GM23338 (cell line): ENCODE results near the gene HIVEP3. TPM values are rescaled to one million over a fixed set of nuclear protein-coding genes. Genes with fewer than 3 reads are reported as not detected.

Source experiments
- ATAC-seq: fragments of 200-7000 bp; cut with Tn5 transposase; 3 replicates; pipeline ENCODE4 v1.9.1; 2020
- DNase-seq: peaks from one replicate; pipeline ENCODE4 v3.0.0-alpha.2; 2015; ENCODE audit warnings: low spot score
- H2AFZ ChIP-seq: fragments of 200-600 bp; sonication (generic); 2 replicates; pipeline ENCODE4 v1.8.0; 2016; ENCODE audit warnings: antibody characterized with exemption, mild to moderate bottlenecking, moderate library complexity
- H3F3A ChIP-seq: fragments of 200-600 bp; sonication (generic); replicated peaks from 2 replicates; pipeline ENCODE4 v1.8.0; 2017; ENCODE audit warnings: antibody characterized with exemption, mixed run types, low read depth
- H3K27ac ChIP-seq: fragments of 200-600 bp; sonication (generic); 2 replicates; pipeline ENCODE4 v1.6.1; 2016; ENCODE audit warnings: low read depth
- H3K27me3 ChIP-seq: fragments of 200-600 bp; sonication (generic); 2 replicates; pipeline ENCODE4 v1.8.0; 2016; ENCODE audit warnings: mild to moderate bottlenecking, mixed run types, moderate library complexity; ENCODE audit not compliant: insufficient read depth
- H3K36me3 ChIP-seq: fragments of 200-600 bp; sonication (generic); 2 replicates; pipeline ENCODE4 v1.8.0; 2016; ENCODE audit warnings: mild to moderate bottlenecking; ENCODE audit not compliant: insufficient read depth
- H3K4me1 ChIP-seq: fragments of 200-600 bp; sonication (generic); 2 replicates; pipeline ENCODE4 v1.8.0; 2016; ENCODE audit warnings: mild to moderate bottlenecking, moderate library complexity; ENCODE audit not compliant: insufficient read depth
- H3K4me2 ChIP-seq: fragments of 200-600 bp; sonication (generic); 2 replicates; pipeline ENCODE4 v1.7.1; 2017; ENCODE audit warnings: mixed run types
- H3K4me3 ChIP-seq: fragments of 200-600 bp; sonication (generic); 2 replicates; pipeline ENCODE4 v1.6.1; 2016; ENCODE audit warnings: mixed run types
- H3K79me2 ChIP-seq: fragments of 200-600 bp; sonication (generic); replicated peaks from 2 replicates; pipeline ENCODE4 v1.8.0; 2017; ENCODE audit warnings: mild to moderate bottlenecking; ENCODE audit not compliant: insufficient read depth
- H3K9me2 ChIP-seq: fragments of 200-600 bp; sonication (generic); 2 replicates; pipeline ENCODE4 v1.8.0; 2017; ENCODE audit not compliant: insufficient read depth
- H4K20me1 ChIP-seq: fragments of 200-600 bp; sonication (generic); replicated peaks from 2 replicates; pipeline ENCODE4 v1.8.0; 2017; ENCODE audit warnings: mild to moderate bottlenecking; ENCODE audit not compliant: insufficient read depth
- H3K27ac Mint-ChIP-seq: 2 replicates; pipeline ENCODE4 v1.8.0; 2020; ENCODE audit warnings: inconsistent platforms, mild to moderate bottlenecking, moderate library complexity, mixed read lengths
- H3K27me3 Mint-ChIP-seq: 3 replicates; pipeline ENCODE4 v1.8.0; 2022; ENCODE audit warnings: low read depth, mild to moderate bottlenecking, moderate library complexity, mixed read lengths, inconsistent platforms; ENCODE audit not compliant: insufficient read depth, poor library complexity
- H3K36me3 Mint-ChIP-seq: 3 replicates; pipeline ENCODE4 v1.8.0; 2021; ENCODE audit warnings: low read depth, mild to moderate bottlenecking, inconsistent platforms, moderate library complexity, mixed read lengths
- H3K4me1 Mint-ChIP-seq: 3 replicates; pipeline ENCODE4 v1.8.0; 2020; ENCODE audit warnings: mild to moderate bottlenecking, inconsistent platforms, mixed read lengths
- H3K4me3 Mint-ChIP-seq: 3 replicates; pipeline ENCODE4 v1.8.0; 2021; ENCODE audit warnings: moderate library complexity, mild to moderate bottlenecking, inconsistent platforms, mixed read lengths
- H3K9me3 Mint-ChIP-seq: 3 replicates; pipeline ENCODE4 v1.8.0; 2020; ENCODE audit warnings: moderate library complexity, mild to moderate bottlenecking, inconsistent platforms, mixed read lengths
- CREB1 ChIP-seq: fragments of 250-450 bp; sonication (Bioruptor Pico); IDR thresholded peaks from 2 replicates; pipeline ENCODE4 v1.5.0; 2020; ENCODE audit warnings: low read depth, mild to moderate bottlenecking, moderate library complexity
- CTCF ChIP-seq, 2 experiments: fragments of 200-600 bp in 1 of 2; sonication (generic) in 1 of 2; conservative IDR thresholded peaks; 2 replicates each; pipeline versions ENCODE4 v1.5.1 to v1.6.1; 2016 to 2017; ENCODE audit warnings: antibody characterized with exemption in 2 of 2, low read depth in 2 of 2, mild to moderate bottlenecking in 2 of 2, moderate library complexity in 1 of 2
- ETS1 ChIP-seq: IDR thresholded peaks from 2 replicates; pipeline ENCODE4 v1.6.1; 2016; ENCODE audit warnings: antibody characterized with exemption
- JUNB ChIP-seq: IDR thresholded peaks from one replicate; pipeline ENCODE4 v1.6.1; 2016; ENCODE audit warnings: antibody characterized with exemption; ENCODE audit not compliant: unreplicated experiment
- NANOG ChIP-seq: IDR thresholded peaks from 2 replicates; pipeline ENCODE4 v1.6.1; 2016; ENCODE audit warnings: antibody characterized with exemption, borderline replicate concordance
- REST ChIP-seq: IDR thresholded peaks from one replicate; pipeline ENCODE4 v1.6.1; 2018; ENCODE audit warnings: antibody characterized with exemption; ENCODE audit not compliant: unreplicated experiment
- STAT1 ChIP-seq: IDR thresholded peaks from one replicate; pipeline ENCODE4 v1.6.1; 2016; ENCODE audit warnings: antibody characterized with exemption; ENCODE audit not compliant: unreplicated experiment
- ZNF114 ChIP-seq: fragments of 250-450 bp; sonication (Bioruptor Pico); IDR thresholded peaks from 2 replicates; pipeline ENCODE4 v1.5.0; 2020; ENCODE audit warnings: mild to moderate bottlenecking, moderate library complexity
- ZNF331 ChIP-seq: fragments of 250-450 bp; sonication (Bioruptor Pico); IDR thresholded peaks from 2 replicates; pipeline ENCODE4 v1.5.0; 2020; ENCODE audit warnings: low read depth, mild to moderate bottlenecking, moderate library complexity
- ZNF462 ChIP-seq: fragments of 250-450 bp; sonication (Bioruptor Pico); IDR thresholded peaks from 2 replicates; pipeline ENCODE4 v1.5.0; 2020; ENCODE audit warnings: mild to moderate bottlenecking, moderate library complexity
- polyA plus RNA-seq: library from polyadenylated mRNA; unstranded; fragments of >200 nt; fragmentation: Nextera tagmentation; extraction: Ambion mirVana; gene quantifications from 2 replicates; pipeline ENCODE4 v1.2.1, GENCODE V29; 2016
- total RNA-seq: library from RNA; depleted of rRNA; stranded (reverse); fragments of >200 nt; shearing (Covaris generic); gene quantifications from 2 replicates; pipeline ENCODE4 v1.2.3, GENCODE V29; 2014

The HIVEP3 gene
- total and polyA plus RNA-seq, 2 experiments from 2014 or later = 0.14 to 0.24 TPM

- peaks cover 4% of the 10 kb centered on the region; the same call in 1 of the 2 replicates for H3K9me2 ChIP-seq
- DNase-seq (no peak), ATAC-seq (no peak)
- no peak for TF ChIP-seq STAT1
- H3K79me2 ChIP-seq = no peaks in the 10 kb centered on the region
- no peaks in the 10 kb centered on the region for H3K4me1 ChIP-seq
- H3K27me3 Mint-ChIP-seq = peaks cover 16% of the 10 kb centered on the region
- H3K4me1 Mint-ChIP-seq = peaks cover 21% of the 10 kb centered on the region
- H3K4me3 ChIP-seq = no peak overlapping the region
- H3K4me2 ChIP-seq = no peak overlapping the region
- no peak overlapping the region for H2AFZ ChIP-seq
- H3K36me3 Mint-ChIP-seq = no peaks in the 10 kb centered on the region
- H3K9me3 Mint-ChIP-seq = no peaks in the 10 kb centered on the region
- no peak overlapping the region for H3K27ac Mint-ChIP-seq
- H4K20me1 ChIP-seq = no peaks in the 10 kb centered on the region
- H3K4me3 Mint-ChIP-seq = no peak overlapping the region
- H3F3A ChIP-seq = no peaks in the 10 kb centered on the region
- no peaks in the 10 kb centered on the region for H3K36me3 ChIP-seq
- no peak overlapping the region for H3K27ac ChIP-seq
- H3K27me3 ChIP-seq = no peaks in the 10 kb centered on the region
Measured at GRCh38 chr1:41616563-41616962, 302.2 kb downstream of the HIVEP3 start.

GRCh38 chr1:41615981-41616380, 302.7 kb downstream of the HIVEP3 start:
- no peak overlapping the region for H3K4me3 ChIP-seq
- ATAC-seq (no peak), DNase-seq (no peak)
- H3K9me2 ChIP-seq = peaks cover 4% of the 10 kb centered on the region; the same call in 1 of the 2 replicates
- H2AFZ ChIP-seq = no peak overlapping the region
- no peaks in the 10 kb centered on the region for H3K4me1 ChIP-seq
- Mint-ChIP-seq H3K4me1 (peaks cover 18% of the 10 kb centered on the region), H3K36me3 (no peaks in the 10 kb centered on the region), H3K4me3 (no peak overlapping the region), H3K27ac (no peak overlapping the region), H3K27me3 (peaks cover 12% of the 10 kb centered on the region), H3K9me3 (no peaks in the 10 kb centered on the region)
- no peak overlapping the region for H3K4me2 ChIP-seq
- H3K36me3 ChIP-seq = no peaks in the 10 kb centered on the region
- no peak overlapping the region for H3K27ac ChIP-seq
- H3F3A ChIP-seq = no peaks in the 10 kb centered on the region
- H3K79me2 ChIP-seq = no peaks in the 10 kb centered on the region
- no peaks in the 10 kb centered on the region for H3K27me3 ChIP-seq
- H4K20me1 ChIP-seq = no peaks in the 10 kb centered on the region
- no peak for TF ChIP-seq ZNF114 (CRISPR knock-in tag)
- no peak for TF ChIP-seq ZNF331 (CRISPR knock-in tag)
- no peak for TF ChIP-seq JUNB
- TF ChIP-seq STAT1 = no peak
- TF ChIP-seq ZNF462 (CRISPR knock-in tag) = no peak
- no peak for TF ChIP-seq CTCF (conservative IDR thresholded peaks at IDR 0.05; ENCODE audit: low read depth in 2 of 2)
- no peak for TF ChIP-seq NANOG
- TF ChIP-seq CREB1 (CRISPR knock-in tag) = no peak
- no peak for TF ChIP-seq REST
- TF ChIP-seq ETS1 = no peak
